Activated CD8-positive, alpha-beta memory T cell treated with anti-CD3 and anti-CD28 coated beads for 36 hours (primary cell): ENCODE measurements around the gene RAB11FIP4. TPM values are rescaled to one million over a fixed set of nuclear protein-coding genes. Genes with fewer than 3 reads are reported as not detected.

Experiments used
- CTCF ChIA-PET: fragments of 350-600 bp; sonication (Branson Sonifier 250); formaldehyde crosslinking; loops from one replicate; lab custom pipeline; 2021; ENCODE audit warnings: antibody characterized with exemption; lab: Charles Lee
- POLR2A ChIA-PET: fragments of 350-600 bp; sonication (Branson Sonifier 250); formaldehyde crosslinking; loops from one replicate; lab custom pipeline; 2021; ENCODE audit warnings: antibody characterized with exemption; lab: Charles Lee
- total RNA-seq, 2 experiments: library from RNA; stranded (reverse); gene quantifications; one replicate each; pipeline ENCODE4 v1.2.3, GENCODE V29; 2021

Gene RAB11FIP4
- total RNA-seq, 2 experiments from 2014 or later: 14.8 to 17.8 TPM

GRCh38 chr17:31398381-31399311 is 7.2 kb downstream of the RAB11FIP4 start:
- ChIA-PET POLR2A (no interaction called here), CTCF (no interaction called here)

- POLR2A ChIA-PET: no interaction called here
- CTCF ChIA-PET: no interaction called here
Observed at GRCh38 chr17:31400481-31400950, 9.0 kb downstream of the RAB11FIP4 start.

- CTCF ChIA-PET: no interaction called here
- POLR2A ChIA-PET: no interaction called here
Observed at GRCh38 chr17:31401456-31402254, 10.2 kb downstream of the RAB11FIP4 start.

GRCh38 chr17:31404028-31404949 is 12.8 kb downstream of the RAB11FIP4 start:
- ChIA-PET CTCF (interaction anchor here (0.6 kb wide), 1 partner anchor 20 kb away, joined by 3 read pairs; no protein-coding TSS in a partner anchor), POLR2A (no interaction called here)

GRCh38 chr17:31405890-31406371 is 14.5 kb downstream of the RAB11FIP4 start:
- CTCF ChIA-PET: no interaction called here
- POLR2A ChIA-PET: no interaction called here

- ChIA-PET CTCF (no interaction called here), POLR2A (no interaction called here)
Observed at GRCh38 chr17:31408586-31408985, 17.1 kb downstream of the RAB11FIP4 start.

GRCh38 chr17:31411707-31412285 is 20.3 kb downstream of the RAB11FIP4 start:
- ChIA-PET POLR2A (no interaction called here), CTCF (no interaction called here)

GRCh38 chr17:31412511-31412910 is 21.0 kb downstream of the RAB11FIP4 start:
- CTCF ChIA-PET: no interaction called here

GRCh38 chr17:31413081-31413799 is 21.8 kb downstream of the RAB11FIP4 start:
- POLR2A ChIA-PET: no interaction called here
- CTCF ChIA-PET: no interaction called here

More at GRCh38 chr17:31412511-31412910, 21.0 kb downstream of the RAB11FIP4 start:
- POLR2A ChIA-PET: no interaction called here

- CTCF ChIA-PET: no interaction called here
- POLR2A ChIA-PET: no interaction called here
Observed at GRCh38 chr17:31413874-31414549, 22.5 kb downstream of the RAB11FIP4 start.

- ChIA-PET POLR2A (no interaction called here), CTCF (no interaction called here)
Observed at GRCh38 chr17:31414550-31414918, 23.1 kb downstream of the RAB11FIP4 start.

- POLR2A ChIA-PET: no interaction called here
- CTCF ChIA-PET: no interaction called here
Observed at GRCh38 chr17:31415004-31415454, 23.6 kb downstream of the RAB11FIP4 start.

- ChIA-PET CTCF (no interaction called here), POLR2A (no interaction called here)
Observed at GRCh38 chr17:31415640-31416502, 24.4 kb downstream of the RAB11FIP4 start.

- ChIA-PET CTCF (no interaction called here), POLR2A (no interaction called here)
Observed at GRCh38 chr17:31416503-31416923, 25.0 kb downstream of the RAB11FIP4 start.

GRCh38 chr17:31417051-31417792 is 25.7 kb downstream of the RAB11FIP4 start:
- CTCF ChIA-PET: interaction anchor here (0.6 kb wide), 1 partner anchor 63 kb away, joined by 3 read pairs; no protein-coding TSS in a partner anchor
- POLR2A ChIA-PET: no interaction called here
